ENCODE measurements around the gene ZNF687.

DNA sequence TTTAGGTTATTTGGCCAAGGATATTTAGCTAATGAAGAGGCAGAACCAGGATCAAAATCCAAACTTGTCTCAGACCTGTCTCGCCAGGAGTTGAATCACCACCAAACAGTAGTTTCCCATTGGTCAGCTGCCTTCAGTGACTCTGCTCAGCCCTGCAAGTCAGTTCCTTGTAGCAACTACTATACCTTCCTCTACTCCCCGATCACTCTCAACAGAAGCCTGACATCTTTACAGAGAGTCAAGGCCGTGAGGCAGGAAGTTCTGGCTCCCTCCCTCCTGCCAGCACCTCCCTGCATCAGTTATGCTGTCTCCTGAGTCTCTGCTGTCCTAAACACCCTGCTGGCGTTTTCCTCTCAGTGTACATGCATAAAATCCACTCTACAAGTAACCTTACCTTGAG is 14.3 kb upstream of the ZNF687 start:
- TF ChIP-seq, protein P1, sequence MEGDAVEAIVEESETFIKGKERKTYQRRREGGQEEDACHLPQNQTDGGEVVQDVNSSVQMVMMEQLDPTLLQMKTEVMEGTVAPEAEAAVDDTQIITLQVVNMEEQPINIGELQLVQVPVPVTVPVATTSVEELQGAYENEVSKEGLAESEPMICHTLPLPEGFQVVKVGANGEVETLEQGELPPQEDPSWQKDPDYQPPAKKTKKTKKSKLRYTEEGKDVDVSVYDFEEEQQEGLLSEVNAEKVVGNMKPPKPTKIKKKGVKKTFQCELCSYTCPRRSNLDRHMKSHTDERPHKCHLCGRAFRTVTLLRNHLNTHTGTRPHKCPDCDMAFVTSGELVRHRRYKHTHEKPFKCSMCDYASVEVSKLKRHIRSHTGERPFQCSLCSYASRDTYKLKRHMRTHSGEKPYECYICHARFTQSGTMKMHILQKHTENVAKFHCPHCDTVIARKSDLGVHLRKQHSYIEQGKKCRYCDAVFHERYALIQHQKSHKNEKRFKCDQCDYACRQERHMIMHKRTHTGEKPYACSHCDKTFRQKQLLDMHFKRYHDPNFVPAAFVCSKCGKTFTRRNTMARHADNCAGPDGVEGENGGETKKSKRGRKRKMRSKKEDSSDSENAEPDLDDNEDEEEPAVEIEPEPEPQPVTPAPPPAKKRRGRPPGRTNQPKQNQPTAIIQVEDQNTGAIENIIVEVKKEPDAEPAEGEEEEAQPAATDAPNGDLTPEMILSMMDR (IDR thresholded peaks at IDR 0.05; ENCODE audit: low read depth, low read length, poor library complexity, severe bottlenecking), result no peak
- TF ChIP-seq EZH2phosphoT487 (IDR thresholded peaks at IDR 0.05; ENCODE audit: borderline replicate concordance, low read length), result no peak

Measured in DOHH2 (cell line).